Liver (tissue), 9 donors: ENCODE measurements around the gene LLGL2. TPM values are rescaled to one million over a fixed set of nuclear protein-coding genes. Genes with fewer than 3 reads are reported as not detected.

ENCODE experiments used
- DNase-seq: peaks from one replicate; pipeline ENCODE4 v3.0.0-alpha.2; 2017; ENCODE audit warnings: low spot score
- H3K27ac ChIP-seq, 2 donors: one replicate each; pipeline ENCODE4 v1.7.0; 2013; ENCODE audit warnings: inconsistent platforms in 2 of 2, low read length in 2 of 2, control low read depth in 1 of 2, low read depth in 1 of 2, mild to moderate bottlenecking in 1 of 2
- H3K27me3 ChIP-seq, 4 donors: one replicate each; pipeline versions ENCODE4 v1.6.1 to v1.7.0; 2013; ENCODE audit warnings: low read length in 3 of 4, inconsistent platforms in 1 of 4, mild to moderate bottlenecking in 1 of 4, moderate library complexity in 1 of 4; ENCODE audit not compliant: control insufficient read depth in 4 of 4, insufficient read depth in 4 of 4
- H3K36me3 ChIP-seq, 4 donors: one replicate each; pipeline versions ENCODE4 v1.6.1 to v1.7.0; 2013; ENCODE audit warnings: low read length in 3 of 4, mild to moderate bottlenecking in 3 of 4, low read depth in 1 of 4, moderate library complexity in 1 of 4; ENCODE audit not compliant: control insufficient read depth in 4 of 4, insufficient read depth in 3 of 4
- H3K4me1 ChIP-seq, 4 donors: one replicate each; pipeline versions ENCODE4 v1.6.1 to v1.7.0; 2013; ENCODE audit warnings: low read length in 3 of 4, mild to moderate bottlenecking in 3 of 4, moderate library complexity in 1 of 4; ENCODE audit not compliant: control insufficient read depth in 4 of 4, insufficient read depth in 4 of 4
- H3K4me3 ChIP-seq, 3 donors: one replicate each; pipeline versions ENCODE4 v1.6.1 to v1.7.0; 2013; ENCODE audit warnings: low read length in 3 of 3, control low read depth in 1 of 3, low read depth in 1 of 3, mild to moderate bottlenecking in 1 of 3
- H3K9ac ChIP-seq, 2 donors: one replicate each; pipeline ENCODE4 v1.7.0; 2013; ENCODE audit warnings: low read length in 2 of 2, mild to moderate bottlenecking in 2 of 2, moderate library complexity in 2 of 2, control low read depth in 1 of 2, low read depth in 1 of 2
- H3K9me3 ChIP-seq, 4 donors: one replicate each; pipeline versions ENCODE4 v1.6.1 to v1.7.0; 2013; ENCODE audit warnings: low read length in 3 of 4; ENCODE audit not compliant: control insufficient read depth in 4 of 4
- FOXA2 ChIP-seq: IDR thresholded peaks from 2 replicates; pipeline ENCODE4 v1.6.1; 2016; ENCODE audit warnings: antibody characterized with exemption
- GABPA ChIP-seq, 2 donors: IDR thresholded peaks in 1 of 2; conservative IDR thresholded peaks in 1 of 2; 2 replicates each; pipeline ENCODE4 v1.6.1; 2016; ENCODE audit warnings: antibody characterized with exemption in 2 of 2, mild to moderate bottlenecking in 1 of 2, moderate library complexity in 1 of 2
- HNF4A ChIP-seq, 2 donors: conservative IDR thresholded peaks; 2 replicates each; pipeline ENCODE4 v1.6.1; 2016; ENCODE audit warnings: antibody characterized with exemption in 2 of 2, mild to moderate bottlenecking in 2 of 2
- HNF4G ChIP-seq: IDR thresholded peaks from 2 replicates; pipeline ENCODE4 v1.6.1; 2016; ENCODE audit warnings: antibody characterized with exemption
- MAX ChIP-seq: IDR thresholded peaks from 2 replicates; pipeline ENCODE4 v1.6.1; 2016; ENCODE audit warnings: antibody characterized with exemption
- NR2F2 ChIP-seq: IDR thresholded peaks from 2 replicates; pipeline ENCODE4 v1.6.1; 2016; ENCODE audit warnings: antibody characterized with exemption
- RAD21 ChIP-seq, 2 donors: IDR thresholded peaks; 2 replicates each; pipeline ENCODE4 v1.6.1; 2016; ENCODE audit warnings: antibody characterized with exemption in 2 of 2, mild to moderate bottlenecking in 2 of 2
- RXRA ChIP-seq, 2 donors: IDR thresholded peaks; 2 replicates each; pipeline ENCODE4 v1.6.1; 2017 to 2018; ENCODE audit warnings: antibody characterized with exemption in 2 of 2, mild to moderate bottlenecking in 1 of 2
- SP1 ChIP-seq: IDR thresholded peaks from 2 replicates; pipeline ENCODE4 v1.6.1; 2018; ENCODE audit warnings: antibody characterized with exemption, mild to moderate bottlenecking
- ZBTB33 ChIP-seq: IDR thresholded peaks from 2 replicates; pipeline ENCODE4 v1.6.1; 2016; ENCODE audit warnings: antibody characterized with exemption
- WGBS: extraction: QIAGEN DNeasy Blood & Tissue Kit; methylation state at CpG from one replicate; pipeline ENCODE4 v1.1.7; 2013; 5-methylcytosine and 5-hydroxymethylcytosine counted together
- polyA plus RNA-seq, 2 donors: library from polyadenylated mRNA; stranded (reverse) in 1 of 2; unstranded in 1 of 2; fragments of 200-250 nt in 1 of 2; fragments of >200 nt in 1 of 2; fragmentation: Nextera tagmentation in 1 of 2; extraction: Ambion mirVana in 1 of 2; gene quantifications; one replicate each; pipeline versions ENCODE4 v1.2.1 to v1.2.3, GENCODE V29; 2013 to 2015
- total RNA-seq, 2 donors: library from RNA; depleted of rRNA; stranded (reverse); fragments of >200 nt; gene quantifications; one replicate each; pipeline ENCODE4 v1.2.3, GENCODE V29; 2014
- TF ChIP-seq, protein P1 (sequence below): IDR thresholded peaks from 2 replicates; pipeline ENCODE4 v1.6.1; 2016; ENCODE audit warnings: antibody characterized with exemption, mild to moderate bottlenecking
- TF ChIP-seq, protein P2 (sequence below): fragments of 150-350 bp; IDR thresholded peaks from 2 replicates; pipeline ENCODE4 v1.5.1; 2017; ENCODE audit warnings: improper control_type of control experiment, low read depth, low read length; ENCODE audit not compliant: missing input control
- donor health status: healthy.
- donor health status: healthy.
- donor health status: healthy.
- donor health status: healthy.
- donor health status: healthy.

Gene LLGL2
- total and polyA plus RNA-seq, 4 donors = 23.2 to 69.6 (median 38.5) TPM

GRCh38 chr17:75511270-75511609, 14.3 kb upstream of the LLGL2 start (continued):
- TF ChIP-seq RAD21 (IDR thresholded peaks at IDR 0.05) = no peak

- H3K9me3 ChIP-seq = no peaks in the 10 kb centered on the region
- H3K27ac ChIP-seq = peak overlapping the region; percentile 10 to 63
- no peak overlapping the region for H3K9ac ChIP-seq
- H3K4me1 ChIP-seq = peaks cover 11 to 72% (median 57%) of the 10 kb centered on the region in 4 donors
- H3K4me3 ChIP-seq = peak overlapping the region in 2 of 3 donors; percentile 9 to 40
- DNase-seq = peak; percentile 78
- peaks cover 0 to 4% (median 1%) of the 10 kb centered on the region in 4 donors for H3K36me3 ChIP-seq
- TF ChIP-seq ZBTB33 (no peak), MAX (peak; percentile 10), HNF4G (no peak), NR2F2 (peak; percentile 61), HNF4A (conservative IDR thresholded peaks at IDR 0.05) (peak; percentile 49 to 56), RXRA (IDR thresholded peaks at IDR 0.05) (peak; percentile 72 to 78), FOXA2 (peak; percentile 52), SP1 (peak; percentile 56), GABPA (IDR thresholded peaks at IDR 0.05 in 1 of 2, conservative IDR thresholded peaks at IDR 0.05 in 1 of 2) (no peak)
- TF ChIP-seq, protein P1, sequence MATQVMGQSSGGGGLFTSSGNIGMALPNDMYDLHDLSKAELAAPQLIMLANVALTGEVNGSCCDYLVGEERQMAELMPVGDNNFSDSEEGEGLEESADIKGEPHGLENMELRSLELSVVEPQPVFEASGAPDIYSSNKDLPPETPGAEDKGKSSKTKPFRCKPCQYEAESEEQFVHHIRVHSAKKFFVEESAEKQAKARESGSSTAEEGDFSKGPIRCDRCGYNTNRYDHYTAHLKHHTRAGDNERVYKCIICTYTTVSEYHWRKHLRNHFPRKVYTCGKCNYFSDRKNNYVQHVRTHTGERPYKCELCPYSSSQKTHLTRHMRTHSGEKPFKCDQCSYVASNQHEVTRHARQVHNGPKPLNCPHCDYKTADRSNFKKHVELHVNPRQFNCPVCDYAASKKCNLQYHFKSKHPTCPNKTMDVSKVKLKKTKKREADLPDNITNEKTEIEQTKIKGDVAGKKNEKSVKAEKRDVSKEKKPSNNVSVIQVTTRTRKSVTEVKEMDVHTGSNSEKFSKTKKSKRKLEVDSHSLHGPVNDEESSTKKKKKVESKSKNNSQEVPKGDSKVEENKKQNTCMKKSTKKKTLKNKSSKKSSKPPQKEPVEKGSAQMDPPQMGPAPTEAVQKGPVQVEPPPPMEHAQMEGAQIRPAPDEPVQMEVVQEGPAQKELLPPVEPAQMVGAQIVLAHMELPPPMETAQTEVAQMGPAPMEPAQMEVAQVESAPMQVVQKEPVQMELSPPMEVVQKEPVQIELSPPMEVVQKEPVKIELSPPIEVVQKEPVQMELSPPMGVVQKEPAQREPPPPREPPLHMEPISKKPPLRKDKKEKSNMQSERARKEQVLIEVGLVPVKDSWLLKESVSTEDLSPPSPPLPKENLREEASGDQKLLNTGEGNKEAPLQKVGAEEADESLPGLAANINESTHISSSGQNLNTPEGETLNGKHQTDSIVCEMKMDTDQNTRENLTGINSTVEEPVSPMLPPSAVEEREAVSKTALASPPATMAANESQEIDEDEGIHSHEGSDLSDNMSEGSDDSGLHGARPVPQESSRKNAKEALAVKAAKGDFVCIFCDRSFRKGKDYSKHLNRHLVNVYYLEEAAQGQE = peak; percentile 40
- TF ChIP-seq, protein P2, sequence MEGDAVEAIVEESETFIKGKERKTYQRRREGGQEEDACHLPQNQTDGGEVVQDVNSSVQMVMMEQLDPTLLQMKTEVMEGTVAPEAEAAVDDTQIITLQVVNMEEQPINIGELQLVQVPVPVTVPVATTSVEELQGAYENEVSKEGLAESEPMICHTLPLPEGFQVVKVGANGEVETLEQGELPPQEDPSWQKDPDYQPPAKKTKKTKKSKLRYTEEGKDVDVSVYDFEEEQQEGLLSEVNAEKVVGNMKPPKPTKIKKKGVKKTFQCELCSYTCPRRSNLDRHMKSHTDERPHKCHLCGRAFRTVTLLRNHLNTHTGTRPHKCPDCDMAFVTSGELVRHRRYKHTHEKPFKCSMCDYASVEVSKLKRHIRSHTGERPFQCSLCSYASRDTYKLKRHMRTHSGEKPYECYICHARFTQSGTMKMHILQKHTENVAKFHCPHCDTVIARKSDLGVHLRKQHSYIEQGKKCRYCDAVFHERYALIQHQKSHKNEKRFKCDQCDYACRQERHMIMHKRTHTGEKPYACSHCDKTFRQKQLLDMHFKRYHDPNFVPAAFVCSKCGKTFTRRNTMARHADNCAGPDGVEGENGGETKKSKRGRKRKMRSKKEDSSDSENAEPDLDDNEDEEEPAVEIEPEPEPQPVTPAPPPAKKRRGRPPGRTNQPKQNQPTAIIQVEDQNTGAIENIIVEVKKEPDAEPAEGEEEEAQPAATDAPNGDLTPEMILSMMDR = no peak
- WGBS = 46% methylated on average over 13 of the region's 13 CpGs
- H3K27me3 ChIP-seq = no peaks in the 10 kb centered on the region
Observed at GRCh38 chr17:75511610-75512575, 13.6 kb upstream of the LLGL2 start.
